GM10266 (cell line): ENCODE measurements around the gene PLD6.

Experiments
- DNase-seq: peaks from one replicate; pipeline ENCODE4 v3.0.0; 2012; ENCODE audit errors: extremely low spot score
- CTCF ChIP-seq: IDR thresholded peaks from 2 replicates; pipeline ENCODE4 v1.5.1; 2012; ENCODE audit warnings: mild to moderate bottlenecking, low read depth; ENCODE audit not compliant: control insufficient read depth, insufficient read depth; ENCODE audit errors: missing control alignments

Gene PLD6

GRCh38 chr17:17180741-17181525 lies 25.2 kb downstream of the PLD6 start:
- no peak for TF ChIP-seq CTCF
- DNase-seq = no peak

GRCh38 chr17:17180141-17180603 lies 26.0 kb downstream of the PLD6 start:
- no peak for DNase-seq
- TF ChIP-seq CTCF = no peak

GRCh38 chr17:17179371-17179827 lies 26.7 kb downstream of the PLD6 start:
- no peak for TF ChIP-seq CTCF
- peak; percentile 76 for DNase-seq

GRCh38 chr17:17177176-17177575 lies 29.0 kb downstream of the PLD6 start:
- no peak for DNase-seq
- no peak for TF ChIP-seq CTCF

- no peak for DNase-seq
- TF ChIP-seq CTCF = no peak
Measured at GRCh38 chr17:17176341-17176740, 29.8 kb downstream of the PLD6 start.

GRCh38 chr17:17175917-17176316 lies 30.2 kb downstream of the PLD6 start:
- no peak for DNase-seq
- TF ChIP-seq CTCF = no peak

GRCh38 chr17:17175340-17175739 lies 30.8 kb downstream of the PLD6 start:
- no peak for TF ChIP-seq CTCF
- DNase-seq = no peak
